Kidney (tissue), 14 donors: ENCODE data around the gene ATP6V1G1. TPM values are rescaled to one million over a fixed set of nuclear protein-coding genes. Genes with fewer than 3 reads are reported as not detected.

Source experiments
- DNase-seq, 5 donors: peaks; one replicate each; pipeline ENCODE4 v3.0.0-alpha.2; 2013 to 2020
- FAIRE-seq: peaks from 2 replicates; lab custom pipeline; 2012; peaks lifted over from hg19 to GRCh38; lab: Jason Lieb, UNC
- H3K27ac ChIP-seq, 2 donors: one replicate each; pipeline ENCODE4 v1.7.0; 2013; ENCODE audit warnings: low read depth in 2 of 2, low read length in 2 of 2, inconsistent platforms in 1 of 2
- H3K27me3 ChIP-seq: one replicate; pipeline ENCODE4 v1.7.1; 2013; ENCODE audit warnings: low read length, inconsistent platforms; ENCODE audit not compliant: control insufficient read depth, insufficient read depth
- H3K36me3 ChIP-seq, 3 donors: one replicate each; pipeline versions ENCODE4 v1.7.0 to v1.7.1; 2013; ENCODE audit warnings: low read length in 3 of 3, control low read depth in 1 of 3, inconsistent platforms in 1 of 3; ENCODE audit not compliant: insufficient read depth in 3 of 3, control insufficient read depth in 2 of 3
- H3K4me1 ChIP-seq, 3 donors: one replicate each; pipeline versions ENCODE4 v1.7.0 to v1.7.1; 2013; ENCODE audit warnings: low read length in 3 of 3, inconsistent platforms in 1 of 3, low read depth in 1 of 3; ENCODE audit not compliant: control insufficient read depth in 2 of 3, insufficient read depth in 2 of 3
- H3K4me3 ChIP-seq, 3 donors: one replicate each; pipeline versions ENCODE4 v1.7.0 to v1.8.1; 2013; ENCODE audit warnings: low read length in 3 of 3, control low read depth in 1 of 3, inconsistent platforms in 1 of 3
- H3K9ac ChIP-seq, 3 donors: one replicate each; pipeline versions ENCODE4 v1.7.0 to v1.7.1; 2013; ENCODE audit warnings: low read length in 3 of 3, control low read depth in 1 of 3, inconsistent platforms in 1 of 3
- H3K9me3 ChIP-seq, 3 donors: one replicate each; pipeline versions ENCODE4 v1.7.0 to v1.7.1; 2013; ENCODE audit warnings: low read length in 3 of 3, control low read depth in 1 of 3, inconsistent platforms in 1 of 3; ENCODE audit not compliant: control insufficient read depth in 2 of 3, insufficient read depth in 1 of 3
- intact Hi-C: fragments of 100-400 bp; cut with DNase I; formaldehyde crosslinking; loops from one replicate; pipeline ENCODE4 v1.11.1; 2022
- polyA plus RNA-seq: library from polyadenylated mRNA; stranded (reverse); fragments of 350-450 nt; fragmentation: Illumina TruSeq; extraction: RNeasy Lipid Tissue Mini Kit (QIAGEN cat#74804); gene quantifications from one replicate; pipeline ENCODE4 v1.2.3, GENCODE V29; 2014; ENCODE audit warnings: low read depth, low replicate concordance; ENCODE audit not compliant: insufficient read depth
- total RNA-seq: library from RNA; stranded (reverse); fragmentation: NEBNext Ultra II Directional; extraction: Animal tissue kit (Norgen Biotek cat#: 25700); gene quantifications from one replicate; pipeline ENCODE4 v1.2.1, GENCODE V29; 2021
- TF ChIP-seq, protein P1 (sequence below): IDR thresholded peaks from 3 replicates; pipeline ENCODE4 v1.5.1; 2012; ENCODE audit warnings: mild to moderate bottlenecking, moderate library complexity, borderline replicate concordance; ENCODE audit not compliant: insufficient read depth; ENCODE audit errors: extremely low read depth
- donor health status: control.
- donor health status: control.
- donor health status: control.
- donor health status: control.
- donor health status: control.
- donor health status: DM: yes; HTN: yes; CAD: no.
- donor health status: Normal renal cell carcinoma (clear cell type).

The ATP6V1G1 gene
- total and polyA plus RNA-seq, 2 donors from 2014 or later = 103 to 215 TPM

DNA sequence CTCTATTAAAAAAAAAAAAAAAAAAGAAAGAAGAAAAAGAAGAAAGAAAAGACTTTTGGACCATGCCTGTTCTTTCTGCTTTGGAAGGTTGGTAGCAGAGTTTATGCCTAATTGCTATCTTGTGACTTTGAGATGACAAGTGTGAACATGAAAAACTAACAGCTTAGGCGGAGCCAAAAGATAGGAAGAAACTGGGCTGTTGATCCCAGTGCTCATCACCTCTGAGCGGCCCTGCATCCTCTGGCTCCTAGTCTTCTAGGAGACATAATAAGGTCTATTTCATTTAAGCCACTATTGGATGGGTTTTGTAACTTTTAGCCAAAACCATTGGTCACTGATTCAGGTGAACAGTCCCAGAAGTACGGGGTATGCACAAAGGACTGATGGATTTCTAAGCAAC lies 34.4 kb upstream of the ATP6V1G1 start:
- Histone ChIP-seq H3K4me3 (no peak overlapping the region), H3K9ac (no peak overlapping the region), H3K36me3 (no peaks in the 10 kb centered on the region), H3K27me3 (no peaks in the 10 kb centered on the region), H3K27ac (no peak overlapping the region), H3K9me3 (no peaks in the 10 kb centered on the region), H3K4me1 (no peaks in the 10 kb centered on the region)
- intact Hi-C loops = no loop called here
- DNase-seq (no peak), FAIRE-seq (no peak)
- TF ChIP-seq, protein P1, sequence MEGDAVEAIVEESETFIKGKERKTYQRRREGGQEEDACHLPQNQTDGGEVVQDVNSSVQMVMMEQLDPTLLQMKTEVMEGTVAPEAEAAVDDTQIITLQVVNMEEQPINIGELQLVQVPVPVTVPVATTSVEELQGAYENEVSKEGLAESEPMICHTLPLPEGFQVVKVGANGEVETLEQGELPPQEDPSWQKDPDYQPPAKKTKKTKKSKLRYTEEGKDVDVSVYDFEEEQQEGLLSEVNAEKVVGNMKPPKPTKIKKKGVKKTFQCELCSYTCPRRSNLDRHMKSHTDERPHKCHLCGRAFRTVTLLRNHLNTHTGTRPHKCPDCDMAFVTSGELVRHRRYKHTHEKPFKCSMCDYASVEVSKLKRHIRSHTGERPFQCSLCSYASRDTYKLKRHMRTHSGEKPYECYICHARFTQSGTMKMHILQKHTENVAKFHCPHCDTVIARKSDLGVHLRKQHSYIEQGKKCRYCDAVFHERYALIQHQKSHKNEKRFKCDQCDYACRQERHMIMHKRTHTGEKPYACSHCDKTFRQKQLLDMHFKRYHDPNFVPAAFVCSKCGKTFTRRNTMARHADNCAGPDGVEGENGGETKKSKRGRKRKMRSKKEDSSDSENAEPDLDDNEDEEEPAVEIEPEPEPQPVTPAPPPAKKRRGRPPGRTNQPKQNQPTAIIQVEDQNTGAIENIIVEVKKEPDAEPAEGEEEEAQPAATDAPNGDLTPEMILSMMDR = no peak

- Histone ChIP-seq H3K27me3 (no peaks in the 10 kb centered on the region), H3K9me3 (no peaks in the 10 kb centered on the region), H3K9ac (no peak overlapping the region), H3K27ac (no peak overlapping the region), H3K4me1 (no peaks in the 10 kb centered on the region), H3K4me3 (no peak overlapping the region), H3K36me3 (no peaks in the 10 kb centered on the region)
- FAIRE-seq (no peak), DNase-seq (no peak)
- intact Hi-C loops = no loop called here
- TF ChIP-seq, protein P1 = no peak
Measured at GRCh38 chr9:114555696-114556095, 31.9 kb upstream of the ATP6V1G1 start.

DNA sequence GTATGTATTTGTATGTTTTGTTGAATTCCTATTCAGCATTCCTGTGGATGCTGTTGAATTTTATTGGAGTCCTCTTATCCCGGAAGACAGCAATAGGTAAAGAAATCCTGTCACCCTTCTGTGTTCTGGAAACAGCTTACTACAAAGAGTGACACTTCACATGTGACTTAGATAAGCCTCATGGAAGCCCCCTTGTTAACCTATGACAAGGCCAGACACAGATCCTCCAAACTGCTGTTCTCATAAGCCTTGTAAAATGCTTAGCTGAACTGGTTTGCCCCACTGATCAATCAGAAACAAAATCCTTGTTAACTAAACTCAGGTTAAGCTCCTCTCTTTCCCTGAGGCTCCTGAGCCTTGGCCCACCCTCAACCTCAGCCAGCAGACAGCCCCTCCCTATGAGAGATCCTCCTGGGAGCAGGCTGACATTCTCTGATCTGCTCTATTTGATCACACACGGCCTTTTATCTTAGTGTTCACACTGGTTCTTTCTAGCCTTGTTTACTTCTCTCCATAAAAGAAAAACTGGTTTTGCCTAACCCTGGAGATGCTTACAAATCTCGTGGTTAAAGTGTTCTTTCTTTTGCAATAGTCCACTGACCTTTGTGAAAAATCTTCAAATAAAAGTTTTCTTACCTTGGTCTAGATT lies 29.4 kb upstream of the ATP6V1G1 start:
- TF ChIP-seq, protein P1 = no peak
- Histone ChIP-seq H3K9me3 (no peaks in the 10 kb centered on the region), H3K4me1 (no peaks in the 10 kb centered on the region), H3K9ac (no peak overlapping the region), H3K27ac (no peak overlapping the region), H3K27me3 (no peaks in the 10 kb centered on the region), H3K36me3 (no peaks in the 10 kb centered on the region), H3K4me3 (no peak overlapping the region)
- intact Hi-C loops = no loop called here
- no peak for FAIRE-seq
- DNase-seq = no peak
